GM20431 (cell line): ENCODE data around the gene MCU.
"Not testable (repeated sequence)": the region's sequence is repeated elsewhere in the genome, so short reads cannot be mapped to it uniquely, and the experiment has no call there.

Experiments used
- in situ Hi-C: fragments of 300-500 bp; cut with MseI, MboI; formaldehyde crosslinking; loops from one replicate; pipeline ENCODE4 v1.15.0; 2020; ENCODE audit warnings: low sequenced_read_pairs; ENCODE audit not compliant: unreplicated experiment

MCU gene

DNA sequence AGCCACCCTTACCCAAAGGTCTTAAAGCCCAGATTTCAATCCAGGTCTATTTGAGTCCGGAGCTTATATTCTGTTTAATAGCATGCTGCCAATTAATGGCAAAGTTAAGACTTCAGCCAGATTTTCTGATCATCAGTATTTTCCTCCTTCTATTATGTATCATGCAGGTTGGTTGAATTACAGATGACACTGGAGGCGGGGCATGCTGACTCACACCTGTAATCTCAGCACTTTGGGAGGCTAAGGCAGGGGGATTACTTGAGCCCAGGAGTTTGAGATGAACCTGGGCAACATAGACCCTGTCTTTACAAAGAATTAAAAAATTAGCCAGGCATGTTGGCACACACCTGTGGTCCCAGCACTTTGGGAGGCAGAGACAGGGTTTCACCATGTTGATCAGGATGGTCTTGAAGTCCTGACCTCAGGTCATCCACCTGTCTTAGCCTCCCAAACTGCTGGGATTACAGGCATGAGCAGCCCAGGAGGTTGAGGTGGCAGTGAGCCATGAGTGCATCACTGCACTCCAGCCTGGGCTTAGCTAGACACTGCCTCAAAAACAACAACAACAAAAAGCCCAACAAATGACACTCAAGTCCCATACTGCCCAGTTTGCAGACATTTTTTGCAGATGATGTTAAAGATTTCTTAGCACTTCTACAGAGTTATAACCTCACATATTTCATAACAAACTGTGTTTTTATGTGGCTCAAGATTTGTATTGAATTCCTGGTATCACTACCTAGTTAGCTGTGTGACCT lies 62.5 kb downstream of the MCU start:
- in situ Hi-C loops = no loop called here

DNA sequence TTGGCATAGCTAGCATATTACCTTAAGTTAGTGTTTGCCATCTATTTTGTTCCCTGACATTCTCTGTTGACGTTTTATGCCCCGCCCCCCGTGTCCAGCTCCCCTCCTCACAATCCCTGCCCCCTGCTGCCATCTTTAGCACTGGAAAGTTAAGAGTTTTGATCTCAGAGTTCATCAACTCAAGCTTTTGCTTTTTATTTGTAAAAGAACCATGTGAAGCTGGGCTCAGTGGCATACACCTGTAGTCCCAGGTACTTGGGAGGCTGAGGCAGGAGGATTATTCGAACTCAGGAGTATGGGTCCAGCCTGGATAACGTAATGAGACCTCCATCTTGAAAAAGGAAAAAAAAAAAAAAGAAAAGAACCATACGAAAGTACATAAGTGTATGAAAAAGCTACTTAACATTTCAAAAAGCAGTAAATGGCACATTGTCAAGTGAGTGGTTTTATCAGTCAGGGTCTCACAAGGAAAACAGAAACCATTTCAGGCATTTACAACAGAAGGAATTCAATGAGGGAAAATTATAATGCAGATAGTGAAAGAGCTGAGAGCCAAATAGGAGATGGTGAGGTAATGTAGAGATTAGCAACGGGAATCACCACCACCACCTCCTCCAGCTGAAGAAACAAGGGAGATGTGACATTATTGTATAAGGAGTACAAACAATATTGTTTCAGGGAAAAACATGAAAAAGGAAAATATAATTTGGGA lies 64.9 kb downstream of the MCU start:
- in situ Hi-C loops = no loop called here

DNA sequence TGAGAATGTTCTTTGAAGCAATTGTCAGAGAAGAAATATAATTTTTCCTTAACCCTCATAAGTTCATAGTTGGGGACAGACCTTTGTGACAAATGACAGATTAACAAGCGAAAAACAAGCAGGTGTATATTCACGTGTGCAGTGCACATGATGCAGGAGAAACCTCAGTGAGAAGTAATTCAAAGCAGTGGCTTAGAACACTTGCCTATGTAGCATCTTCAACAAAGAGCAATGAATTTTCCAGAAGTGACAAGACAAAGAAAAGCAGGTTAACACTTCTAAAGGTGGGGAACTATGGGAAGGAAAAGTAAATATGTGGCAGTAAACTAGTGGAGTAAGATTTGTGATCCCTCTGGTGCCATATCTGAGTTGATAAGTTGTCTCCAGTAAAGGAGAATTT lies 65.8 kb downstream of the MCU start:
- in situ Hi-C loops = no loop called here

DNA sequence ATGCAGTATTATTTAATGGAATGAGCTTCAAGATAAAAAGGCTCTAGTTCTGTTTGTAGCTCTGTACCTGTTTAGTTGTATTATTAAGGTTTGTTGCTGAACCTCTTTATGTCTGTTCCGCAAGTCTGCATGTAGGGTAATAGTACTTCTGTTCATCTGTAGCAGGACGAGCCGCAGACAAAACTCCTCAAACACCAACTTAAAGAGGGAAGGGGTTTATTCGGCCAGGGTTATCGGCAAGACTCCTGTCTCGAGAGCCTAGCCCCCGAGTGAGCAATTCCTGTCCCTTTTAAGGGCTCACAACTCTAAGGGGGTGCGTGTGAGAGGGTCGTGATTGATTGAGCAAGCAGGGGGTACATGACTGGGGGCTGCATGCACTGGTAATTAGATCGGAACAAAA lies 67.0 kb downstream of the MCU start:
- in situ Hi-C loops = not testable (repeated sequence)

DNA sequence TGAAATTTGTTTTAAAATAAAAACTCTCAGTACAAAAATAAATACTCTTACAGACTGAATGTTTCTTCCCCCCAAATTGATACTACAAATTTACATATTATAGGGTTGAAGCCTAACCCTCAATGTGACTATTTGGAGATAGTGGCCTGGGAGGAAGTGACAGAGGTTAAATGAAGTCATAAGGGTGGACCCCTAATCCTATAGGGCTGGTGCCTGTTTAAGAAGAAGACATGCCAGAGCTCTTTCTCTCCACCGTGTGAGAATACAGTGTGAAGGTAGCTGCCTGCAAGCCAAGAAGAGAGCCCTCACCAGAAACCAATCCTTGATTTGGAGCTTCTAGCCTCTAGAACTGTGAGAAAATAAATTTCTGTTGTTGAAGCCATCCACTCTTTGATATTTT lies 67.6 kb downstream of the MCU start:
- in situ Hi-C loops = no loop called here

DNA sequence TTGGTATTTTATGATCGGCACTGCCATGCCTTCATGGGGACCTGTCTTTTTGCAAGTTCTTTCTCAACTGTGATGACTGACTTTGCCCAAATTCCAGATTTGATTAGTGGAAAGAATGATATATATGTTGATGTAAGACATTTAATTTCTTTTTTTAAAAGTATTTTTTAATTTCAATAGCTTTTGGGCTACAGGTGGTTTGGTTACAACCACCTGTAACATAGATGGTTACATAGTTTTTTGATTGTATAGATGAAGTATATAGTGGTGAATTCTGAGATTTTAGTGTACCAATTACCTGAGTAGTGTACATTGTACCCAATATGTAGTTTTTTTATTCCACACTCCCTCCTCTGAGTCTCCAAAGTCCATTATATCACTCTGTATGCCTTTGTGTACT lies 69.6 kb downstream of the MCU start:
- in situ Hi-C loops = no loop called here

DNA sequence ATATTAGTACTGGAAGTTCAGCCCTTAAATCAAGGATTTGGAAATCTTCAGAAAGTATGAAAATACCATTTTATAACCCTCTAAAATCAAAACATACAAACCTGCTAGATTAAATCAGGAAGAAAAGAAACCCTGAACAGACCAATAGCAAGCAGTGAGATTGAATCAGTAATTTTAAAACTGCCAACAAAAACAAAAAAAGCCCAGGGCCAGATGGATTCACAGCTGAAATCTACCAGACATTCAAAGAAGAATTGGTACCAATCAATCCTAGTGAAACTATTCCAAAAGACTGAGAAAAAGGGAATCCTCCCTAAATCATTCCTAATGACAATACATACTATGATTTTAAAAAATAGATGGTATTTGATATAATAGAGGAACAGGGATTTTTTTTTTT lies 70.1 kb downstream of the MCU start:
- in situ Hi-C loops = no loop called here

DNA sequence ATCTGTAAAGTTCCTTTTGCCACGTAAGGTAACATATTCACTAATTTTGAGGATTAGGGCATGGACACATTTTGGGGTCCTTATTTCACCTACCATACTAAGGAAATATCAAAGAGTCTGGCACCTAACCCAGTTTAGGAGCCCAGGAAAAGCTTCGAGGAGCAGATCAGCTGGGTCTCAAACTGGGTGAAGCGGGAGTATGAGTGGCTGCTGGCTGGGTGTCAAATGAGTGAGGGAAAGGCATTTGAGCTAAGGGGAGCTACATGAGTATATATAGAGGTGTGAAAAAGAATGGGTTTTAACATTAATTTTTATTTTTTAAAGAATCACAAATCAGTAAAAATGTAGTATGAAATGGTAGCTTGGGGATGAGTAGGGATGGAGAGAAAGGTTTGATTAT lies 71.3 kb downstream of the MCU start:
- in situ Hi-C loops = no loop called here

DNA sequence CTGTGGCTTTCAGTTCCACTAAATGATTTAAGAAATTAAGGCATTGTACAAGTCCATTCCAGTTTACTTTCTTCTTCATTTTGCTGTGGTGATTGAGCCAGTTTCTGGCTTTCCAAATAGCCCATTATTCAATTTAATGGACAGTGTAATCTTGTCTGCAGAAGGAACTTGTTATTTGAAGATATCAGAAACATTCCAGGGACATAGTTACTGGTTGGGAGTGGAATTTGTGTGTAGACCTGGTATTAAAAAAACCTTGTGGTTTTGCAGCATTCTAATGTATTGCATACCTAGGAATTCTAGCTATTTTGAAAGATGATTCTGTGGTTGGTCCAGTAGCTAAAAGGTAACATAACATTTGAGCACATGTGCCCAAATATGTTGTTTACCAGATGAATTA lies 72.2 kb downstream of the MCU start:
- in situ Hi-C loops = no loop called here

DNA sequence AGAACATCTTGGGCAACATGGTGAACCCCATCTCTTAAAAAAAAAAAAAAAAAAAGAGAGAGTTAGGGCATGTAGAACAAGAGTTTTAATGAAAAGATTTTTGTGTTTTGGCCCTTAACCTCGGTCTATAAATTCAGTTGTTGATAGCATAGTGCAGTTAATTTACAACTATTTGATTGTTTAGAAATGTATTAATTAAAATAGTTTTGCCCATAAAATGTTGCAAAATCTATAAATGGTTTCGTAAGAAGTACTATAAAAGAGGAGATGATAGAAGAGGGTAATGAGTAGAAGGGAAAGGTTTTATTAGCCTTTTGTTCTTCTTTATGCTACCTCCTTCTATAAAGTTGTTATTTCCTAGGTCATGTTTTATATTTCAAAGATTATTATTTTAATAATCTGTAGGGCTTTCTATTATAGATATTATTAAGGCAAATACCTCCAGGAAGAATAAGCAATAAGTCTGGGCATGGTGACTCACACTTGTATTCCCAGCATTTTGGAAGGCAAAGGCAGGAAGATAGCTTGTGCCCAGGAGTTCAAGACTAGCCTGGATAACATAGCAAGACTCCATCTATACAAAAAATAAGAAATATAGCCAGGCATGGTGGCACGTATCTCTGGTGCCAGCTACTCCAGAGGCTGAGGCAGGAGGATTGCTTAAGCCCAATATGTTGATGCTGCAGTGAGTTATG lies 73.3 kb downstream of the MCU start:
- in situ Hi-C loops = no loop called here

DNA sequence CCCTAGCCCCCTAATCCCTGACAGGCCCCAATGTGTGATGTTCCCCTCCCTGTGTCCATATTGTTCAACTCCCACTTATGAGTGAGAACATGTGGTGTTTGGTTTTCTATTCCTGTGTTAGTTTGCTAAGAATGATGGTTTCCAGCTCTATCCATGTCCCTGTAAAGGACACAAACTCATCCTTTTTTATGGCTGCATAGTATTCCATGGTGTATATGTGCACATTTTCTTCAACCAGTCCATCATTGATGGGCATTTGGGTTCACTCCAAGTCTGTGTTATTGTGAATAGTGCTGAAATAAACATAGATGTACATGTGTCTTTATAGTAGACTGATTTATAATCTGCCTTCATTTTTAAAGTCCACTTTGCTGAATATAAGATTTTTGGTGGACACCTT lies 79.3 kb downstream of the MCU start:
- in situ Hi-C loops = not testable (repeated sequence)

DNA sequence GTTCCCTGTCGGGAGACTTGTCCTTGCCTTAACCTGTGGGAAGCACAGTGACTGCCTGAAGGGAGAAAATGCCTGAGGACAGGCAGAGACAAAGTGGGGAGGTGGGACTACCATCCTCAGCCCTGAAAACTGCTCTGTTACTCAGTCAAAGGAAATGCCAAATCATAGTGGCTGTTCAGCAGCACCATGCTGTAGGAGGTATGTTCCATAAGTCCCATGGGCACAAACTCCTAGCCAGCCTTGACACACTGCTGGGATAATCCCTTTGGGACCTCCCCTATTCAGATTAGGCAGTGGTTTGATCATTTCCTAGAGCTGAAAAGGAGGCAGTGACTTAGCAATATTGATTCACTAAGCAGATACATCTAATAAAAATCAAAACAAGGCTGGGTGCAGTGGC lies 80.1 kb downstream of the MCU start:
- in situ Hi-C loops = no loop called here

DNA sequence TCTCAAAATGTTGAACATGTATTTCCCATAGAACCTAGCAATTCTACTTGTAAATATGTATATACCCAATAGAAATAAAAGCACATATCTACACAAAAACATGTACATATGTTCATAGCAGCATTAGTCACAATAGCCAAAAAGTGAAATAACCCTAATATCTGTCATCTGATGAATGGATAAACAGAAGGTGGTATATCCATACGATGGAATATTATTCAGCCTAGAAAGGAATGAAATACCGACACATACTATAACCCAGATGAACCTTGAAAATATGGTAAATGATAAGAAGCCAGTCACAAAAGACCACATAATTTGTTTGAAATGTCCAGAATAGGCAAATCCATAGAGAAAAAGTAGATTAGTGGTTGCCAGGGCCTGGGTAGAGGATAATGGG lies 87.9 kb downstream of the MCU start:
- in situ Hi-C loops = no loop called here

DNA sequence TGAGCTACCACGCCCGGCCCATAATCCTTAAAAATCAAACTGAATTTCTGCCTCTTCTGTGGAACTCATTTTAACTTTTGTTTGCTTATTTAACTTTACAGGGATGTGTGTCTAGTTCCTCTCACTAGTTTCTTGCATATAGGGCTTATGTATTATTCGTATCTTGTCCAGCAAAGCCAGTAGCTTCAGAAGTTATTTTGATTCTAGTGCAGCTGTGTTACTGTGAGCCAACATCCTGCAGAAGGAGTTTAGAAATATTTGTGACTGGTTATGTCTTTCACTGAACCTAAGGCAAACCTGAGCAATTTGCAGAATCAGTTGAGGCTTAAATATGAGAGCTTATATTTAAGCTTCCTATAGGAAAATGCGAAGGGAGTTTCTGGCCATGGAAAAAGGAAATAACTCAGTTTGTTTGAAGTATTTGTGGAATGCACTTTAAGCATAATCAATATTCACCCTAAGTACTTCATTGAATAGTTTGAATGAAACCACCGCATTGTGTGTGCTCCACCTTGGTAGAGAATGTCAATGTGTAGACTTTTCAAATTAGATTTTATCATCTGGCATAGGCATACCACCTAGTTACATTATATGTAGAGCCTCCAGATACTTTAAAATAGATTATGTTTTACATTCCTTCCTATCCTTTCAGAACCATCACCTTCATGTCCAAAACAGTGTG lies 90.8 kb downstream of the MCU start:
- in situ Hi-C loops = no loop called here

DNA sequence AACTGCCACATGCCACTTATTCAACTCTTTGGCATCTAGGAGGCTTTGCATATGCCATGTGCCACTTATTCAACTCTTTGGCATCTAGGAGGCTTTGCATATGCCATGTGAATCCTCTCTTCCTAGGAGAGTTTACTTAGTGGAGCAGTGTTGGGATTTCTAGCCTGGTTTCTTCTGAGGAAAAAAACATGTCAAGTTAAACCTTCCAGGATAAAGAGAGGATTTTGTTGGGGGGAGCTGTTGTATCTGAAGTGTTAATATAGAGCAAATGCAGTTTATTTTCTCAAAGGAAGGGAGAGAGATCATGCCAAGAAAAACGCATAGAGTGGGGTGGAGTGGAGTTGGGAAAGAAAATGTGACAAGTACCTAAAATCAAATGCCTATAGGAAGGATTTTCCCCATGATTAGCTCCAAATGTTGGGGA lies 91.5 kb downstream of the MCU start:
- in situ Hi-C loops = no loop called here

DNA sequence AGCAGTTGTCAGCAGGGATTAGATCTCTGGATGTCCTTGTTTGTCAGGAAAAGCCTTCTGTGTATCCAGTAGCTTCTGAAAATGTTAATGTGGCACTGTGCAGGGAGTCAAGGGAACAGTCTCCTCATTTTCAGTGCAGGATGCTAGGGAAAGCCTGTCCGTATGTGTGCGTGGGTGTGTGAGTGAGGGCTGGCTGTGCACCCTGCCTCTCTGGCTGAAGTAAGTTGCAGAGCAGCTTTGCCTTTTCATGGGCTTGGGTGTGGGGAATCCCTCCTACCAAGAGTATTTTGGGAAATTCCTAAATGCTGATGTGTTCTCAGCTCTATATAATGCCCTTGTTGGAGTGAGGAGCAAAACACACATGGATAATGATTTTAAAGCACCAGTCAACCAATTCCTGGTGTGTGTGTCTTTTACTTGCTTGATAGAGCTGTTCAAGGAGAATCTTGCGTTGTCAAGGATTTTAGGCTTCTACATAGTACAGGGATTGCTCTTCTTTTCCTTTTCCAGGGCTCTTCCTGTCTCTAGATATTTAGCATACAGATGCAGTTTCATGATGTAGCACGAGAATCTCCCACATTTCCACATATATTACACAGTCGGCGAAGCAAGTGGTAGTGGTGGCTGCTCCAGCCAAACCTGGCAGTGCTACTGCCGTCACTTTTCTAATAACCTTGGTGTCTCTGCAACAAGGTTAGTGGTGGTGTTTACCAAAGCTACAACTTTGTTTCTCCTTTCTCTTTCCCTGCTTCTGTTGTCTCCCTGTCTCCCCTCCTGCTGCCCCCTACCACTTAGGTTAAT lies 92.8 kb downstream of the MCU start:
- in situ Hi-C loops = no loop called here

DNA sequence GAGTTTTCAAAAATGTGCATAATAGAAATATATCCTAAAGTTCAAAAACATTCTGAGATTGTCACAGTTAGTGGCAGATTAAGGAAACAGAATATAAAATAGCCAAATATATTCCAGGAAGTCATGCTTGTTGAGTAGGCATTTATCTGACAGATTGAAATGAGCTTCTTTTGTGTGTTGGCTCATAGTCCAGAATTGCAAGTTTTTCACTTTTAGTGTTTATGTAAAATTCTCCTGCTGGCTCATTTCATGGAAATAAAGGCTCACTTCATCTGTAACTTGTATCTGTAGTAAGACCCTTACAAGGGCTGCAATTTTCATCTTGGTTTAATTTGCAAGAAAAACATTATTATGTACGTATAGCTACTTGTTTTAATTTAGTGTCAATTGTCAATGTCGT lies 93.5 kb downstream of the MCU start:
- in situ Hi-C loops = no loop called here

DNA sequence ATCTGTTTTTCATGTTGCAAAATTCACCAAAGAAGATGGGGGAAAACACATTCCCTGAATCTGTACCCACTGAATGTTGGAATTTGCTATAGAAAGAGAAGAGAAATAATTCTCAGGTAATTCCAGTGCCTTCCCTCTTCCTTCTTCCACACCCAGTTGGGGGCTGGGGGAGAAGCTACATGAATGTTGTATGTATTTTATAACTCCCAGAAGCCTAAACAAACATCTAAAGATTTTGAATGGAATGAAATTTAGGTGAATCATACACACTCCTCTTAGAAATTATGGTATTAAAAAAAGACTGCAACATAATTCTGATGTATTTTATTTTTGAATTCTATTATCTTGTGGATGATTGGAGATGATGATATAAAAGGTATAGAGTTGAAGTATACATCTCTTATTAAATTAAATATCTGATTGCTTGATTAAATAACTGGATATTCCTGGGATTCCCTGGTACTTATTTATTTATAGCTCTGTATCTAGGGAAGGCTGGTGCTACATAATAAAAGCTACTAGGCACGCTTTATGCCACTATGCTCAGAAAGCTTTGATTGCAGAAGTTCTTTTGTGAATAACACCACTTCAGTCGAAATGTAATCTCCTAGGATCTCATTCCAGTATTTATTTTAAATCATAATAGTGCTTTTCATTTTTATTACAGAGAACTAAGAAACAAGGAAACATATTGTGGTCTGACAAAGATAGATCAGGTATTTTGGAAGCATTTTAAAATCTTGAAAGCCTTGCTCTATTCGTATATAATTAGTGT lies 98.5 kb downstream of the MCU start:
- in situ Hi-C loops = no loop called here

DNA sequence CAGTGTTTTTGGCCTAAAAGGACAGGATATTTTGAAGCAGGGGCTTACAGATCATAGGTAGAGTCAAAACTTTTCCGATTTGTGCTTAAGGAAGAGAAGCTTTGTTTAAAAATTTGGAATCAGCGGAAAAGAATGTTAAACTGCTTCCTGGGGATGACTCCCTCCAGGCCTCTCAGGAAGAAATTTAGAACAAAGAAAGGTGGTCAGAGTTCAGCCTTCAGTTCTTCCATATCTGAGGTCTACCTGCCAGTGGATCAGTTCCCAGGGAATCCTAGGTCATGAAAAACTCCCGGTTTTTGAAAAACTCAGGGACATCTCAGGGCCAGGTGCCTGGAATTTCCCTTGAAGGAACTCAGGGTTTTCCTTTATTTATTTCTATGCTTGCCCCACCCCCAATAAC lies 100.3 kb downstream of the MCU start:
- in situ Hi-C loops = no loop called here
